GM20000 (cell line): ENCODE measurements around the gene BTD.

Source experiments
- DNase-seq: peaks from one replicate; pipeline ENCODE4 v3.0.0; 2012; ENCODE audit warnings: low spot score
- TF ChIP-seq, protein P1 (sequence below): IDR thresholded peaks from 2 replicates; pipeline ENCODE4 v1.5.1; 2012; ENCODE audit warnings: mild to moderate bottlenecking, control low read depth; ENCODE audit errors: extremely low read depth, missing control alignments

The BTD gene, protein sequence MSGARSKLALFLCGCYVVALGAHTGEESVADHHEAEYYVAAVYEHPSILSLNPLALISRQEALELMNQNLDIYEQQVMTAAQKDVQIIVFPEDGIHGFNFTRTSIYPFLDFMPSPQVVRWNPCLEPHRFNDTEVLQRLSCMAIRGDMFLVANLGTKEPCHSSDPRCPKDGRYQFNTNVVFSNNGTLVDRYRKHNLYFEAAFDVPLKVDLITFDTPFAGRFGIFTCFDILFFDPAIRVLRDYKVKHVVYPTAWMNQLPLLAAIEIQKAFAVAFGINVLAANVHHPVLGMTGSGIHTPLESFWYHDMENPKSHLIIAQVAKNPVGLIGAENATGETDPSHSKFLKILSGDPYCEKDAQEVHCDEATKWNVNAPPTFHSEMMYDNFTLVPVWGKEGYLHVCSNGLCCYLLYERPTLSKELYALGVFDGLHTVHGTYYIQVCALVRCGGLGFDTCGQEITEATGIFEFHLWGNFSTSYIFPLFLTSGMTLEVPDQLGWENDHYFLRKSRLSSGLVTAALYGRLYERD

DNA sequence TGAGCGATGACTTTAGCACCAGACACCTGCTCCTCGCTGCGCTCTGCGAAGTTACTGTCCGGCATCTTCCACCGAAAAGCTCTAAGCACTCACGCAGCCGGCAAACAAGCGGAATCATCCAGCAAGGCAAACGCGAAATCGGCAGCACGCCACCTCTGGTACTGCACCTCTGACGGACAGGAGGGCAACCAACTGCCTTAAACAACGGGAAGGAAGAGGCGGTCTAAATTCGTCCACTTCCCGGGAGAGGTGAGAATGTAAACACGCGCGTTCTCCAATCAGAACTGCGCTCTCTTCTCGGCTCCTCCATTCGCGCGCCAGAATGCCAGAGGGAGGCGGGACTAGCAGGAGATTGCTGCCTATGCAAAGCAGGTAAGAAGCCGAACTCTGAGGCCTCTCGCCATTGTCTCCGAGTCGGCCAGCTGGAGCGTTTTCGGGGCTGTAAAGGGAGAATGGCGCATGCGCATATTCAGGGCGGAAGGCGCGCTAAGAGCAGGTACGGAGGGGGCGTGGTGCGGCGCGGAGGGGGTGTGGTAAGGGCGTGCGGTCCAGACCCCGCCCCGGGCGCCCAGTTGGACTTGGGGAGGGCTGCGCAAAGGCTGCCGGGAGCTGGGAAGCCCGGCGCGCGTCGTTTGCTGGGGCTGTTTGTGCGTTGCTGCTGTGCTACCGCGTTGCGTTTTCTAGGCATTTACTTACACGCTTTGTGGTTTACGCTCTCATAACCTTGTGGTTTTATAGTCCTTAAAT is at the start of gene BTD, which contains the start of gene HACL1:
Gene BTD, plus strand, starts transcription at position 347 of the 747 bp plus-strand sequence. CDS start 33,695 bp downstream, outside the sequence.
Gene HACL1, minus strand, starts transcription at position 171 of the 747 bp plus-strand sequence. Its CDS starts 106 bp downstream, at position 65.
- TF ChIP-seq, protein P1, sequence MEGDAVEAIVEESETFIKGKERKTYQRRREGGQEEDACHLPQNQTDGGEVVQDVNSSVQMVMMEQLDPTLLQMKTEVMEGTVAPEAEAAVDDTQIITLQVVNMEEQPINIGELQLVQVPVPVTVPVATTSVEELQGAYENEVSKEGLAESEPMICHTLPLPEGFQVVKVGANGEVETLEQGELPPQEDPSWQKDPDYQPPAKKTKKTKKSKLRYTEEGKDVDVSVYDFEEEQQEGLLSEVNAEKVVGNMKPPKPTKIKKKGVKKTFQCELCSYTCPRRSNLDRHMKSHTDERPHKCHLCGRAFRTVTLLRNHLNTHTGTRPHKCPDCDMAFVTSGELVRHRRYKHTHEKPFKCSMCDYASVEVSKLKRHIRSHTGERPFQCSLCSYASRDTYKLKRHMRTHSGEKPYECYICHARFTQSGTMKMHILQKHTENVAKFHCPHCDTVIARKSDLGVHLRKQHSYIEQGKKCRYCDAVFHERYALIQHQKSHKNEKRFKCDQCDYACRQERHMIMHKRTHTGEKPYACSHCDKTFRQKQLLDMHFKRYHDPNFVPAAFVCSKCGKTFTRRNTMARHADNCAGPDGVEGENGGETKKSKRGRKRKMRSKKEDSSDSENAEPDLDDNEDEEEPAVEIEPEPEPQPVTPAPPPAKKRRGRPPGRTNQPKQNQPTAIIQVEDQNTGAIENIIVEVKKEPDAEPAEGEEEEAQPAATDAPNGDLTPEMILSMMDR: no peak
- peak; percentile 92 for DNase-seq

DNA sequence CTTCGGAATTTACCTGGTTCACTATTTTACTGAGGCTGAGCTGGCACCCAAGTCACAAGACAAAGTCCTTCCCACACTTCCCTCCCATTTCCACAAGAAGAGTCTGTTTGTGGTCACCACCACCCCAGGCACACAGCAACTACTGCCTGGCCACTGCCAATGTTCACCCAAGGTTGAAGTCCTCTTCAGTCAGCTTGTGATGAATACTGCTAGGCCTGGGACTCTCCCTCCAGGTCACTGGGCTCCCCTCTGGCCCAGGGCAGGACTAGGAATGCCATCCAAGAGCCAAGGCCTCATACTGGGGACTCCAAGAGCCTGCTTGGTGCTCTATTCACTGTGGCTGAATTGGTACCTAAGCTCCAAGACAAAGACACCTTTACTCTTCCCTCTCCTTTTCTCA is 49.6 kb upstream of the BTD start:
- TF ChIP-seq, protein P1: no peak
- no peak for DNase-seq

DNA sequence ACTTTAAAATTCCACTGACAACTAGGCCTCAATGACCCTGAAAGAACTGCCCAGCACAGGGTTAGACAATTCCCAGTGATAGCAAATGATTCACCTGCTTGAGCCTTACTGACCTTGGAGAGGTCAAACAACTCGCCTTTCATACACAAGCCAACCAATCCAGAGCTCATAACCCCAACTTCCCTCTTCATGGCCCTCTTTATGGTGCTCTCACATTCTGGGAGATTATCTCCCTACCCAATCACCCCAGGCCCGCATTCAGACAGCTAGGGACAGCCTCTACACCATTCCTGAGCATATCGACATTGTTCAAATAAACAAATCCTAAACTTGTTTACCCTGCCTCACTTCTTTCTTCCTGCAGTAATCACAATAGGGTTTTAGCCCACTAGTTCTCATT is 47.8 kb upstream of the BTD start:
- no peak for DNase-seq
- TF ChIP-seq, protein P1: no peak

DNA sequence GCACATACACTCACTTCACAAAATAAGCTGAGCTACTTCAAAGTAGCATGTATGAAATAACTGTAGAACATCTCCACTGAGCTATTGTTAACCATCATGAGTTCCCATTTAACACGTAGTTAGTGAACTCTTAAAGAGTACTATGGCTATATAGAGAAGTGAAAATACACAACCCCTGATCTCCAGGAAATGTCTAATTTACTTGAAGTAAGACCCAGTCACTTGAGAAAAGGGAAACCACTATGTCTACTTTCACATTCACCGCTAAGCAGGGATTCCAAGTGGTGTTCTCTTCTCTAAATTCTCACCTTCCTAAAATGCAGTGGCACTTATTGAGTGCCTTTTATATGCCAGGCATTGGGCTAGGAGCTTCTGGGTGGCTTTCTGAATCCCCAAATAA is 45.0 kb upstream of the BTD start:
- DNase-seq: peak; percentile 59
- TF ChIP-seq, protein P1: no peak

DNA sequence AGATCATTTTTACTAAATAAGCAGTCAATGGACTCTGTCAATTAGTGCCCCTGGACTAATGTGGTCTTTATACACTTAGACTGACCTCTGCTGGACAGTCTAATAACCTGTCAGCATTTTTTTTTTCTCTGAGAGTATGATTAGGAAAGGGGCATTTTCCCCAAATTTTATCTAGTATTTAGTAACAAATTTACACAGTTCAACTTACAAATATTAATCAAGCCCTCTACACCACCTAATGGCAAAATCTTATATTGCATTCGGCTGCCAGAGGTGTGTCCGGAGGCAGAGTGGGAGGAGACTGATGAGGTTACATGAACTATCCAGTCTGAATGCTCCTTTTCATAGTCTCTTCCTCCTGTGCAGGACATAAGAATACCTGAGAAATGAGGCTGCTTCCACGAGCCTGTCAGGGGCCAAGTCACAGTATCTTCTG is 44.0 kb upstream of the BTD start:
- TF ChIP-seq, protein P1: no peak
- DNase-seq: peak; percentile 38

DNA sequence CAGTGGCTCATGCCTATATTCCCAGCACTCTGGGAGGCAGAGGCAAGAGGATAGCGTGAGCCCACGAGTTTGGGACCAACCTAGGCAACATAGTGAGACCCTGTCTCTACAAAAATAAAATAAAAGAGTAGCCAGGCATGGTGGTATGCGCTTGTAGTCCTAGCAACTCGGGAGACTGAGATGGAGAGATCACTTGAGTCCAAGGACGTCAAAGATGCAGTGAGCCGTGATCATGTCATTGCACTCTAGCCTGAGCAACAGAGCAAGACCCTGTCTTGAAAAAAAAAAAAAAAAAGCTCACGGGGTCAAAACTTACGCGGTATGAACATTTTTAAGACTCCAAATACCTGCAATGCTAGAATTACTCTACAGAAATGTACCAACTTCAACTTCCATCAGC is 43.0 kb upstream of the BTD start:
- no peak for DNase-seq
- TF ChIP-seq, protein P1: no peak

DNA sequence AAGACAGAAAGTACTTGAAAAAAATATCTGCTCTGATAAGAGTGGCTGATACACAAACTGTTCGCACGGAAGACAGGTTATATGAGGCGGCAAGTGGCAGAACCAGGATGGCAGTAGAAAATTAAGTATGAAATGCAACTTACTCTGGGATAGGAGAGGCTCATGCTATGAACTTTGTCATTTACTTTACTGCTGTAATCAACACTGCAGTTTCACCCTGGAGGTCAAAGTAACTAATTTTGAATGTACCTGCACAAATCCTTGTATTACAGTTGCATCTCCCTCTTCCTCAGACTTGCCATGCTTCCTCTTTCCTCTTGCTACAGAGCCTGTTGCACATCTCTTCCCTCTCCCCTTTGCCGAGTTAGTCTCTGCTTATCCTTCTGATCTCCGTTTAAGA is 39.0 kb upstream of the BTD start:
- TF ChIP-seq, protein P1: no peak

More for the DNA sequence above, 39.0 kb upstream of the BTD start:
- DNase-seq: no peak
